NCI-H1105 (cell line): Measurements from ENCODE around the gene RAD51B.

Experiments
- DNase-seq: peaks from one replicate; lab custom pipeline; 2025; lab: John Stamatoyannopoulos, UW

Gene RAD51B

GRCh38 chr14:68145539-68145938, 326.0 kb downstream of the RAD51B start:
- no peak for DNase-seq

- no peak for DNase-seq
Observed at GRCh38 chr14:68146818-68147217, 327.2 kb downstream of the RAD51B start.

GRCh38 chr14:68147303-68147702, 327.7 kb downstream of the RAD51B start:
- no peak for DNase-seq

- DNase-seq, result no peak
Observed at GRCh38 chr14:68148276-68148675, 328.7 kb downstream of the RAD51B start.

- DNase-seq, result no peak
Observed at GRCh38 chr14:68148763-68149162, 329.2 kb downstream of the RAD51B start.

- DNase-seq, result no peak
Observed at GRCh38 chr14:68153275-68153674, 333.7 kb downstream of the RAD51B start.

- DNase-seq, result no peak
Observed at GRCh38 chr14:68154275-68154674, 334.7 kb downstream of the RAD51B start.

- no peak for DNase-seq
Observed at GRCh38 chr14:68157971-68158371, 338.4 kb downstream of the RAD51B start.

- no peak for DNase-seq
Observed at GRCh38 chr14:68158640-68159039, 339.1 kb downstream of the RAD51B start.

- no peak for DNase-seq
Observed at GRCh38 chr14:68159701-68160633, 340.4 kb downstream of the RAD51B start.

GRCh38 chr14:68160779-68161546, 341.4 kb downstream of the RAD51B start:
- DNase-seq, result no peak

- no peak for DNase-seq
Observed at GRCh38 chr14:68162887-68163286, 343.3 kb downstream of the RAD51B start.

GRCh38 chr14:68164711-68165113, 345.1 kb downstream of the RAD51B start:
- DNase-seq, result no peak

GRCh38 chr14:68165274-68165843, 345.8 kb downstream of the RAD51B start:
- DNase-seq, result no peak

GRCh38 chr14:68166731-68167382, 347.3 kb downstream of the RAD51B start:
- DNase-seq, result no peak

- DNase-seq, result no peak
Observed at GRCh38 chr14:68167383-68168087, 348.0 kb downstream of the RAD51B start.

GRCh38 chr14:68168460-68169109, 349.0 kb downstream of the RAD51B start:
- DNase-seq, result peak; percentile 23

GRCh38 chr14:68172216-68172615, 352.6 kb downstream of the RAD51B start:
- DNase-seq, result no peak

GRCh38 chr14:68172627-68173026, 353.0 kb downstream of the RAD51B start:
- no peak for DNase-seq

GRCh38 chr14:68173227-68173972, 353.8 kb downstream of the RAD51B start:
- DNase-seq, result no peak
